HCT116 (cell line): ENCODE data around the gene CXCR2. TPM values are rescaled to one million over a fixed set of nuclear protein-coding genes. Genes with fewer than 3 reads are reported as not detected.

Experiments used
- ATAC-seq: fragments of 200-7000 bp; cut with Tn5 transposase; 2 replicates; pipeline ENCODE4 v1.9.1; 2020; ENCODE audit warnings: mild to moderate bottlenecking, moderate library complexity
- BruUV-seq: library from RNA; stranded (reverse); fragments of 400-500 nt; replicated peaks from 2 replicates; lab custom pipeline; 2021; lab: Mats Ljungman, UMichigan
- CTCF ChIA-PET: fragments of 300-600 bp; sonication (Branson Sonifier 250); formaldehyde crosslinking; loops from one replicate; lab custom pipeline; 2021; ENCODE audit warnings: antibody characterized with exemption; lab: Charles Lee
- POLR2A ChIA-PET: fragments of 300-600, 350-600 bp; sonication (Branson Sonifier 250); formaldehyde crosslinking; loops from one replicate; lab custom pipeline; 2021; ENCODE audit warnings: antibody characterized with exemption; lab: Charles Lee
- RAD21 ChIA-PET, 2 experiments: fragments of 300-600 bp; sonication (Branson Sonifier 250); formaldehyde crosslinking; loops; one replicate each; lab custom pipeline; 2023; ENCODE audit warnings: low total read pairs in 2 of 2; ENCODE audit not compliant: uncharacterized antibody in 2 of 2, unreplicated experiment in 2 of 2, low non-redundant PET in 1 of 2; lab: Charles Lee
- DNase-seq: peaks from one replicate; pipeline ENCODE4 v3.0.0-alpha.2; 2010; ENCODE audit warnings: low read depth, low spot score
- H2AFZ ChIP-seq: fragments of 200-600 bp; shearing (Covaris generic), sonication (generic); 2 replicates; pipeline ENCODE4 v1.6.1; 2017; ENCODE audit warnings: low read depth, mixed run types, mixed read lengths, antibody characterized with exemption, low read length; ENCODE audit not compliant: poor library complexity, severe bottlenecking
- H3K27ac ChIP-seq: 2 replicates; pipeline ENCODE4 v1.5.1; 2012; ENCODE audit warnings: low read depth, low read length
- H3K27me3 ChIP-seq: fragments of 200-600 bp; sonication (generic); 2 replicates; pipeline ENCODE4 v1.6.1; 2016; ENCODE audit warnings: mixed run types, low read length, mixed read lengths; ENCODE audit not compliant: insufficient read depth
- H3K36me3 ChIP-seq, 2 experiments: fragments of 200-500 bp in 1 of 2; fragments of 200-600 bp in 1 of 2; sonication (Bioruptor generic) in 1 of 2; sonication (generic) in 1 of 2; 2 replicates each; pipeline versions ENCODE4 v1.5.1 to v1.6.1; 2014 to 2016; ENCODE audit warnings: low read length in 2 of 2, inconsistent platforms in 1 of 2, mixed read lengths in 1 of 2, mixed run types in 1 of 2; ENCODE audit not compliant: insufficient read depth in 2 of 2, control insufficient read depth in 1 of 2
- H3K4me1 ChIP-seq, 2 experiments: fragments of 200-600 bp in 1 of 2; sonication (generic) in 1 of 2; 2 replicates each; pipeline versions ENCODE4 v1.5.1 to v1.6.1; 2012 to 2017; ENCODE audit warnings: low read length in 2 of 2, inconsistent platforms in 1 of 2, mild to moderate bottlenecking in 1 of 2, mixed read lengths in 1 of 2, mixed run types in 1 of 2, moderate library complexity in 1 of 2; ENCODE audit not compliant: insufficient read depth in 2 of 2, control insufficient read depth in 1 of 2
- H3K4me2 ChIP-seq: fragments of 200-600 bp; sonication (generic); 2 replicates; pipeline ENCODE4 v1.6.1; 2017; ENCODE audit warnings: mixed run types, low read length, mixed read lengths
- H3K4me3 ChIP-seq, 2 experiments: fragments of 200-600 bp in 1 of 2; sonication (generic) in 1 of 2; replicated peaks in 1 of 2; 2 replicates each; pipeline ENCODE4 v1.5.1; 2011 to 2016; ENCODE audit warnings: low read length in 2 of 2, control low read depth in 1 of 2, low read depth in 1 of 2, mild to moderate bottlenecking in 1 of 2, mixed read lengths in 1 of 2, mixed run types in 1 of 2
- H3K79me2 ChIP-seq: fragments of 200-600 bp; sonication (generic); 2 replicates; pipeline ENCODE4 v1.6.1; 2017; ENCODE audit warnings: mild to moderate bottlenecking, mixed run types, low read length, moderate library complexity, mixed read lengths; ENCODE audit not compliant: insufficient read depth
- H3K9ac ChIP-seq: fragments of 200-600 bp; sonication (generic); 2 replicates; pipeline ENCODE4 v1.6.1; 2016; ENCODE audit warnings: low read length, mixed read lengths
- H3K9me2 ChIP-seq: fragments of 200-600 bp; sonication (generic), shearing (Covaris generic); 2 replicates; pipeline ENCODE4 v1.6.1; 2017; ENCODE audit warnings: mixed run types, mild to moderate bottlenecking, moderate library complexity; ENCODE audit not compliant: insufficient read depth
- H3K9me3 ChIP-seq, 2 experiments: fragments of 200-500 bp in 1 of 2; fragments of 200-600 bp in 1 of 2; sonication (Bioruptor generic) in 1 of 2; sonication (generic) in 1 of 2; 2 replicates each; pipeline ENCODE4 v1.6.1; 2014 to 2017; ENCODE audit warnings: low read length in 2 of 2, mixed read lengths in 2 of 2, inconsistent platforms in 1 of 2, low read depth in 1 of 2, mild to moderate bottlenecking in 1 of 2, mixed run types in 1 of 2, moderate library complexity in 1 of 2; ENCODE audit not compliant: control insufficient read depth in 1 of 2, insufficient read depth in 1 of 2
- H4K20me1 ChIP-seq: fragments of 200-600 bp; sonication (generic), shearing (Covaris generic); 2 replicates; pipeline ENCODE4 v1.6.1; 2017; ENCODE audit warnings: mixed run types, mild to moderate bottlenecking, moderate library complexity; ENCODE audit not compliant: insufficient read depth
- CBX3 ChIP-seq: IDR thresholded peaks from 2 replicates; pipeline ENCODE4 v1.6.1; 2012; ENCODE audit warnings: low read depth
- CEBPB ChIP-seq: IDR thresholded peaks from 2 replicates; pipeline ENCODE4 v1.6.1; 2012; ENCODE audit warnings: low read depth
- EGR1 ChIP-seq: IDR thresholded peaks from 2 replicates; pipeline ENCODE4 v1.6.1; 2012; ENCODE audit warnings: low read depth
- ELF1 ChIP-seq: IDR thresholded peaks from 2 replicates; pipeline ENCODE4 v1.6.1; 2012; ENCODE audit warnings: low read depth, borderline replicate concordance
- EZH2 ChIP-seq: fragments of 200-600 bp; sonication (generic); IDR thresholded peaks from 2 replicates; pipeline ENCODE4 v1.6.1; 2017; ENCODE audit warnings: antibody characterized with exemption, mixed run types
- EZH2phosphoT487 ChIP-seq: fragments of 200-600 bp; IDR thresholded peaks from 2 replicates; pipeline ENCODE4 v1.6.1; 2018; ENCODE audit warnings: antibody characterized with exemption, borderline replicate concordance
- FOSL1 ChIP-seq: IDR thresholded peaks from 2 replicates; pipeline ENCODE4 v1.6.1; 2012; ENCODE audit warnings: low read depth
- JUND ChIP-seq: IDR thresholded peaks from 2 replicates; pipeline ENCODE4 v1.6.1; 2012
- POLR2A ChIP-seq: IDR thresholded peaks from 2 replicates; pipeline ENCODE4 v1.7.0; 2011; ENCODE audit warnings: borderline replicate concordance; ENCODE audit not compliant: insufficient read depth, insufficient read length; ENCODE audit errors: extremely low read depth
- POLR2AphosphoS5 ChIP-seq: IDR thresholded peaks from 2 replicates; pipeline ENCODE4 v1.6.1; 2011; ENCODE audit warnings: mild to moderate bottlenecking, low read depth, low read length, moderate library complexity
- RAD21 ChIP-seq: IDR thresholded peaks from 2 replicates; pipeline ENCODE4 v1.6.1; 2012; ENCODE audit warnings: low read depth, mild to moderate bottlenecking
- SP1 ChIP-seq: IDR thresholded peaks from 2 replicates; pipeline ENCODE4 v1.6.1; 2012; ENCODE audit warnings: low read depth
- SRF ChIP-seq: IDR thresholded peaks from 2 replicates; pipeline ENCODE4 v1.6.1; 2012; ENCODE audit warnings: low read depth
- ZFX ChIP-seq: fragments of 450-650 bp; IDR thresholded peaks from 2 replicates; pipeline ENCODE4 v1.6.1; 2017
- intact Hi-C: fragments of 100-400 bp; cut with micrococcal nuclease; formaldehyde crosslinking; loops from 2 replicates; pipeline ENCODE4 v1.10.0; 2022
- total RNA-seq: library from RNA; stranded (reverse); gene quantifications from one replicate; pipeline ENCODE4 v1.2.1, GENCODE V29; 2021; ENCODE audit not compliant: unreplicated experiment
- TF ChIP-seq, protein P1 (sequence below), 3 experiments: fragments of 200-600 bp in 1 of 3; sonication (generic) in 1 of 3; IDR thresholded peaks in 2 of 3; conservative IDR thresholded peaks in 1 of 3; 2 replicates each; pipeline ENCODE4 v1.5.1; 2012 to 2017; ENCODE audit warnings: low read depth in 2 of 3, low read length in 2 of 3, antibody characterized with exemption in 1 of 3, borderline replicate concordance in 1 of 3, control low read depth in 1 of 3, mild to moderate bottlenecking in 1 of 3, mixed read lengths in 1 of 3, mixed run types in 1 of 3, moderate library complexity in 1 of 3; ENCODE audit not compliant: insufficient read depth in 1 of 3
- TF ChIP-seq, protein P2 (sequence below): IDR thresholded peaks from 2 replicates; pipeline ENCODE4 v1.6.1; 2012
- TF ChIP-seq, protein P3 (sequence below): IDR thresholded peaks from 2 replicates; pipeline ENCODE4 v1.6.1; 2012
- TF ChIP-seq, protein P4 (sequence below): IDR thresholded peaks from 2 replicates; pipeline ENCODE4 v1.6.1; 2011; ENCODE audit warnings: mild to moderate bottlenecking, low read length, moderate library complexity; ENCODE audit not compliant: insufficient replicate concordance; ENCODE audit errors: extremely low read depth
- TF ChIP-seq, protein P5 (sequence below): IDR thresholded peaks from 2 replicates; pipeline ENCODE4 v1.6.1; 2012; ENCODE audit warnings: low read depth

Gene CXCR2
- total RNA-seq, 1 experiment from 2014 or later = 0.15 TPM

DNA sequence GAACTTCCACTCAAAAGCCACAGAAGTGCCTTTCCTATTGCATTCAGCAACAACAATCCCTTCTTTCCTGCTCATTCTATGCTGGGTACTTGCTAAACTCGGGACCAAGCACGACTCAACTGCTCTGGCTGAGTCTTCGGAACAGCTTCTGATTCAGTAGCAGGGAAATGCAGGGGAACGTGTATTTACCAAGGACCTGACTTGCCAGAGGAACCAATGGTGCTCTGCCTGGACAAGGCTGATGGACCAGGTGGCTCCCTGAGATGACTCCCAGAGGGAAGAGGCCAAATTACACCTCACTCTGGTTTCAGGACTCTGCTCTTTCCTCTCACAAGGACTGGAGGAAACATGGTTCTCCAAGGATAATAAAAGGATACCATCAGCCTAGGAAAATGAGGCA lies 12.2 kb downstream of the CXCR2 start:
- ChIA-PET POLR2A (no interaction called here), RAD21 (no interaction called here), CTCF (no interaction called here)
- Histone ChIP-seq H3K9me3 (no peaks in the 10 kb centered on the region), H3K9me2 (no peaks in the 10 kb centered on the region), H2AFZ (no peak overlapping the region), H4K20me1 (no peaks in the 10 kb centered on the region), H3K79me2 (no peaks in the 10 kb centered on the region), H3K4me1 (no peaks in the 10 kb centered on the region), H3K9ac (no peak overlapping the region), H3K27me3 (peaks cover 6% of the 10 kb centered on the region; the same call in 1 of the 2 replicates), H3K36me3 (no peaks in the 10 kb centered on the region), H3K4me2 (no peak overlapping the region), H3K27ac (no peak overlapping the region), H3K4me3 (no peak overlapping the region)
- no peak for DNase-seq
- intact Hi-C loops = no loop called here
- BruUV-seq = no TSS peak
- peak; percentile 40; the same call in 1 of the 2 replicates for ATAC-seq
- no peak for TF ChIP-seq SRF
- TF ChIP-seq JUND = no peak
- no peak for TF ChIP-seq SP1
- no peak for TF ChIP-seq CBX3
- no peak for TF ChIP-seq ZFX
- no peak for TF ChIP-seq POLR2AphosphoS5
- no peak for TF ChIP-seq FOSL1
- TF ChIP-seq EZH2 = no peak
- TF ChIP-seq, protein P1, sequence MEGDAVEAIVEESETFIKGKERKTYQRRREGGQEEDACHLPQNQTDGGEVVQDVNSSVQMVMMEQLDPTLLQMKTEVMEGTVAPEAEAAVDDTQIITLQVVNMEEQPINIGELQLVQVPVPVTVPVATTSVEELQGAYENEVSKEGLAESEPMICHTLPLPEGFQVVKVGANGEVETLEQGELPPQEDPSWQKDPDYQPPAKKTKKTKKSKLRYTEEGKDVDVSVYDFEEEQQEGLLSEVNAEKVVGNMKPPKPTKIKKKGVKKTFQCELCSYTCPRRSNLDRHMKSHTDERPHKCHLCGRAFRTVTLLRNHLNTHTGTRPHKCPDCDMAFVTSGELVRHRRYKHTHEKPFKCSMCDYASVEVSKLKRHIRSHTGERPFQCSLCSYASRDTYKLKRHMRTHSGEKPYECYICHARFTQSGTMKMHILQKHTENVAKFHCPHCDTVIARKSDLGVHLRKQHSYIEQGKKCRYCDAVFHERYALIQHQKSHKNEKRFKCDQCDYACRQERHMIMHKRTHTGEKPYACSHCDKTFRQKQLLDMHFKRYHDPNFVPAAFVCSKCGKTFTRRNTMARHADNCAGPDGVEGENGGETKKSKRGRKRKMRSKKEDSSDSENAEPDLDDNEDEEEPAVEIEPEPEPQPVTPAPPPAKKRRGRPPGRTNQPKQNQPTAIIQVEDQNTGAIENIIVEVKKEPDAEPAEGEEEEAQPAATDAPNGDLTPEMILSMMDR (IDR thresholded peaks at IDR 0.05 in 2 of 3, conservative IDR thresholded peaks at IDR 0.05 in 1 of 3; ENCODE audit: borderline replicate concordance in 1 of 3, insufficient read depth in 1 of 3, low read depth in 2 of 3, low read length in 2 of 3) = no peak
- no peak for TF ChIP-seq CEBPB
- TF ChIP-seq, protein P2, sequence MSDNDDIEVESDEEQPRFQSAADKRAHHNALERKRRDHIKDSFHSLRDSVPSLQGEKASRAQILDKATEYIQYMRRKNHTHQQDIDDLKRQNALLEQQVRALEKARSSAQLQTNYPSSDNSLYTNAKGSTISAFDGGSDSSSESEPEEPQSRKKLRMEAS = no peak
- TF ChIP-seq ELF1 = no peak
- no peak for TF ChIP-seq EZH2phosphoT487
- no peak for TF ChIP-seq POLR2A
- TF ChIP-seq, protein P3, sequence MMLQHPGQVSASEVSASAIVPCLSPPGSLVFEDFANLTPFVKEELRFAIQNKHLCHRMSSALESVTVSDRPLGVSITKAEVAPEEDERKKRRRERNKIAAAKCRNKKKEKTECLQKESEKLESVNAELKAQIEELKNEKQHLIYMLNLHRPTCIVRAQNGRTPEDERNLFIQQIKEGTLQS = no peak
- no peak for TF ChIP-seq EGR1
- TF ChIP-seq, protein P4, sequence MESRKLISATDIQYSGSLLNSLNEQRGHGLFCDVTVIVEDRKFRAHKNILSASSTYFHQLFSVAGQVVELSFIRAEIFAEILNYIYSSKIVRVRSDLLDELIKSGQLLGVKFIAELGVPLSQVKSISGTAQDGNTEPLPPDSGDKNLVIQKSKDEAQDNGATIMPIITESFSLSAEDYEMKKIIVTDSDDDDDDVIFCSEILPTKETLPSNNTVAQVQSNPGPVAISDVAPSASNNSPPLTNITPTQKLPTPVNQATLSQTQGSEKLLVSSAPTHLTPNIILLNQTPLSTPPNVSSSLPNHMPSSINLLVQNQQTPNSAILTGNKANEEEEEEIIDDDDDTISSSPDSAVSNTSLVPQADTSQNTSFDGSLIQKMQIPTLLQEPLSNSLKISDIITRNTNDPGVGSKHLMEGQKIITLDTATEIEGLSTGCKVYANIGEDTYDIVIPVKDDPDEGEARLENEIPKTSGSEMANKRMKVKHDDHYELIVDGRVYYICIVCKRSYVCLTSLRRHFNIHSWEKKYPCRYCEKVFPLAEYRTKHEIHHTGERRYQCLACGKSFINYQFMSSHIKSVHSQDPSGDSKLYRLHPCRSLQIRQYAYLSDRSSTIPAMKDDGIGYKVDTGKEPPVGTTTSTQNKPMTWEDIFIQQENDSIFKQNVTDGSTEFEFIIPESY = no peak
- no peak for TF ChIP-seq RAD21
- TF ChIP-seq, protein P5, sequence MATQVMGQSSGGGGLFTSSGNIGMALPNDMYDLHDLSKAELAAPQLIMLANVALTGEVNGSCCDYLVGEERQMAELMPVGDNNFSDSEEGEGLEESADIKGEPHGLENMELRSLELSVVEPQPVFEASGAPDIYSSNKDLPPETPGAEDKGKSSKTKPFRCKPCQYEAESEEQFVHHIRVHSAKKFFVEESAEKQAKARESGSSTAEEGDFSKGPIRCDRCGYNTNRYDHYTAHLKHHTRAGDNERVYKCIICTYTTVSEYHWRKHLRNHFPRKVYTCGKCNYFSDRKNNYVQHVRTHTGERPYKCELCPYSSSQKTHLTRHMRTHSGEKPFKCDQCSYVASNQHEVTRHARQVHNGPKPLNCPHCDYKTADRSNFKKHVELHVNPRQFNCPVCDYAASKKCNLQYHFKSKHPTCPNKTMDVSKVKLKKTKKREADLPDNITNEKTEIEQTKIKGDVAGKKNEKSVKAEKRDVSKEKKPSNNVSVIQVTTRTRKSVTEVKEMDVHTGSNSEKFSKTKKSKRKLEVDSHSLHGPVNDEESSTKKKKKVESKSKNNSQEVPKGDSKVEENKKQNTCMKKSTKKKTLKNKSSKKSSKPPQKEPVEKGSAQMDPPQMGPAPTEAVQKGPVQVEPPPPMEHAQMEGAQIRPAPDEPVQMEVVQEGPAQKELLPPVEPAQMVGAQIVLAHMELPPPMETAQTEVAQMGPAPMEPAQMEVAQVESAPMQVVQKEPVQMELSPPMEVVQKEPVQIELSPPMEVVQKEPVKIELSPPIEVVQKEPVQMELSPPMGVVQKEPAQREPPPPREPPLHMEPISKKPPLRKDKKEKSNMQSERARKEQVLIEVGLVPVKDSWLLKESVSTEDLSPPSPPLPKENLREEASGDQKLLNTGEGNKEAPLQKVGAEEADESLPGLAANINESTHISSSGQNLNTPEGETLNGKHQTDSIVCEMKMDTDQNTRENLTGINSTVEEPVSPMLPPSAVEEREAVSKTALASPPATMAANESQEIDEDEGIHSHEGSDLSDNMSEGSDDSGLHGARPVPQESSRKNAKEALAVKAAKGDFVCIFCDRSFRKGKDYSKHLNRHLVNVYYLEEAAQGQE = no peak
